Measurements from ENCODE around the gene KRT76. TPM values are rescaled to one million over a fixed set of nuclear protein-coding genes. Genes with fewer than 3 reads are reported as not detected.
"Not testable (repeated sequence)": the region's sequence is repeated elsewhere in the genome, so short reads cannot be mapped to it uniquely, and the experiment has no call there.

KRT76 gene
- total and polyA plus RNA-seq, 2 donors from 2014 or later, result not detected

DNA sequence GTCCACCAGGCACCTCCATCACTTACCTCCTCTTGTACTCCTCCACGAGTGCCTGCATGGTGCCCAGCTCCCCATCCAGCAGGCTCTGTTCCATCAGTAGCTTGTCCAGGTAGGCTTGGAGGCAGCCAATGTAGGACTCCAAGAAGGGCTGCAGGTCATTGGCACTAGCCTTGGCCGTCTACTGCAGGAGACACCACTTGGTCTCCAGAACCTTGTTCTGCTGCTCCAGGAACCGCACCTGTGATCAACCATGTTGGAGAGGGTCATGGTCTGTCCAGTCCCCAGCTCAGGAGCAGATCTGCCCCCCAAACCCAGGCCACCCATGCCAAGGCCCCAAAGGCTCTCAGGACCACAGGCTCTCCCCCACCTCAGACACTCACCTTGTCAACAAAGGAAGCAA, 23.9 kb downstream of the KRT76 start:
- DNase-seq (no peak), FAIRE-seq (no peak)
- Histone ChIP-seq H3K36me3 (ENCODE audit: control insufficient read depth in 2 of 3, insufficient read depth in 3 of 3, low read length in 3 of 3) (no peaks in the 10 kb centered on the region), H3K9ac (ENCODE audit: low read length in 3 of 3) (no peak overlapping the region), H3K4me3 (ENCODE audit: low read length in 3 of 3) (no peak overlapping the region), H3K27me3 (ENCODE audit: control insufficient read depth, insufficient read depth, low read length) (no peaks in the 10 kb centered on the region), H3K9me3 (ENCODE audit: control insufficient read depth in 2 of 3, insufficient read depth in 1 of 3, low read length in 3 of 3) (no peaks in the 10 kb centered on the region), H3K27ac (ENCODE audit: low read depth in 2 of 2, low read length in 2 of 2) (no peak overlapping the region), H3K4me1 (ENCODE audit: control insufficient read depth in 2 of 3, insufficient read depth in 2 of 3, low read depth in 1 of 3, low read length in 3 of 3) (peaks cover 0 to 7% (median 0%) of the 10 kb centered on the region in 3 donors)
- TF ChIP-seq, protein P1, sequence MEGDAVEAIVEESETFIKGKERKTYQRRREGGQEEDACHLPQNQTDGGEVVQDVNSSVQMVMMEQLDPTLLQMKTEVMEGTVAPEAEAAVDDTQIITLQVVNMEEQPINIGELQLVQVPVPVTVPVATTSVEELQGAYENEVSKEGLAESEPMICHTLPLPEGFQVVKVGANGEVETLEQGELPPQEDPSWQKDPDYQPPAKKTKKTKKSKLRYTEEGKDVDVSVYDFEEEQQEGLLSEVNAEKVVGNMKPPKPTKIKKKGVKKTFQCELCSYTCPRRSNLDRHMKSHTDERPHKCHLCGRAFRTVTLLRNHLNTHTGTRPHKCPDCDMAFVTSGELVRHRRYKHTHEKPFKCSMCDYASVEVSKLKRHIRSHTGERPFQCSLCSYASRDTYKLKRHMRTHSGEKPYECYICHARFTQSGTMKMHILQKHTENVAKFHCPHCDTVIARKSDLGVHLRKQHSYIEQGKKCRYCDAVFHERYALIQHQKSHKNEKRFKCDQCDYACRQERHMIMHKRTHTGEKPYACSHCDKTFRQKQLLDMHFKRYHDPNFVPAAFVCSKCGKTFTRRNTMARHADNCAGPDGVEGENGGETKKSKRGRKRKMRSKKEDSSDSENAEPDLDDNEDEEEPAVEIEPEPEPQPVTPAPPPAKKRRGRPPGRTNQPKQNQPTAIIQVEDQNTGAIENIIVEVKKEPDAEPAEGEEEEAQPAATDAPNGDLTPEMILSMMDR (IDR thresholded peaks at IDR 0.05; ENCODE audit: borderline replicate concordance, extremely low read depth, insufficient read depth), result no peak
- intact Hi-C loops (cut with DNase I), result no loop called here

DNA sequence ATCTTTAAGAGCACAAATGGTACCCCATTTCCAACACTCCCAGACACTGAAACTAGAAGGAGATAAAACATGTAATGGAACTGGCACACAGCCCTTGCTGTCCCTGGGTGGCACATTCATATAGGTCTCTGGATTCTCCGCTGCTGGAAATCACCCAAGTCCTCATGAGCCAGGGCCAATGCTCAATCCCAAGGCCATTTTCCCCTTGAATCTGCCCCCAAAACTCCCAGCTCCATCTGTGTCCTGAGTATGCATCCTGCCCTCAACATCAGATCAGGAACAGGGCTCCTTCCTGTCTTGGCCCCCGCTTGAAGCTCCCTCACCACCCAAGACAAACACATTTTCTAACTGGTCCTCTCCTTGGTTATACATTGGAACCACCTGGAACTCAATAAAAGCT, 24.6 kb downstream of the KRT76 start:
- intact Hi-C loops (cut with DNase I), result no loop called here
- Histone ChIP-seq H3K27me3 (ENCODE audit: control insufficient read depth, insufficient read depth, low read length) (no peaks in the 10 kb centered on the region), H3K9me3 (ENCODE audit: control insufficient read depth in 2 of 3, insufficient read depth in 1 of 3, low read length in 3 of 3) (no peaks in the 10 kb centered on the region), H3K4me1 (ENCODE audit: control insufficient read depth in 2 of 3, insufficient read depth in 2 of 3, low read depth in 1 of 3, low read length in 3 of 3) (peaks cover 0 to 7% (median 0%) of the 10 kb centered on the region in 3 donors), H3K27ac (ENCODE audit: low read depth in 2 of 2, low read length in 2 of 2) (no peak overlapping the region), H3K4me3 (ENCODE audit: low read length in 3 of 3) (no peak overlapping the region), H3K36me3 (ENCODE audit: control insufficient read depth in 2 of 3, insufficient read depth in 3 of 3, low read length in 3 of 3) (no peaks in the 10 kb centered on the region), H3K9ac (ENCODE audit: low read length in 3 of 3) (no peak overlapping the region)
- FAIRE-seq (no peak), DNase-seq (no peak)
- TF ChIP-seq, protein P1 (IDR thresholded peaks at IDR 0.05; ENCODE audit: borderline replicate concordance, extremely low read depth, insufficient read depth), result no peak

DNA sequence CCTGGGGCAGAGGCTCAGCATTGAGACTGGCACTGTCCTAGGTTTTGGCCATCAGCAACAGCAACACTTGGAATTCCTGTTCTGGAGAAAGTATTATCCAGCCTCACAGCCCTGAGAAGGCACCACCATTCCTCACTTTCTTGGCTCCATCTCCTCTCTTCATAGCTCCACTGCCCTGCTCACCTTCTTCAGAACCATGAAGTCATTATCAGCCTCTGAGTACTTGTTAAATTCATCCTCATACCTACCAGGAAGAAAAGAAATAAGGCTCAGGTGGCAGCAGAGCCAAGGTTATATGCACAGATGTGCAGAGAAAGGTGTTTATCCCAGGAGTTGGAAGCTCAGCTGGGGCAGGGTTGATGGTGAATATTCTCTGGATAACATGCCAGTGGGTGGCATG, 25.4 kb downstream of the KRT76 start:
- intact Hi-C loops (cut with DNase I), result no loop called here
- H3K4me1 ChIP-seq (ENCODE audit: control insufficient read depth in 2 of 3, insufficient read depth in 2 of 3, low read depth in 1 of 3, low read length in 3 of 3), result peaks cover 0 to 7% (median 0%) of the 10 kb centered on the region in 3 donors
- DNase-seq, result no peak
- no peaks in the 10 kb centered on the region for H3K9me3 ChIP-seq (ENCODE audit: control insufficient read depth in 2 of 3, insufficient read depth in 1 of 3, low read length in 3 of 3)
- FAIRE-seq, result no peak
- H3K9ac ChIP-seq (ENCODE audit: low read length in 3 of 3), result no peak overlapping the region
- H3K4me3 ChIP-seq (ENCODE audit: low read length in 3 of 3), result no peak overlapping the region
- TF ChIP-seq, protein P1 (IDR thresholded peaks at IDR 0.05; ENCODE audit: borderline replicate concordance, extremely low read depth, insufficient read depth), result no peak
- no peak overlapping the region for H3K27ac ChIP-seq (ENCODE audit: low read depth in 2 of 2, low read length in 2 of 2)
- no peaks in the 10 kb centered on the region for H3K36me3 ChIP-seq (ENCODE audit: control insufficient read depth in 2 of 3, insufficient read depth in 3 of 3, low read length in 3 of 3)
- H3K27me3 ChIP-seq (ENCODE audit: control insufficient read depth, insufficient read depth, low read length), result no peaks in the 10 kb centered on the region

DNA sequence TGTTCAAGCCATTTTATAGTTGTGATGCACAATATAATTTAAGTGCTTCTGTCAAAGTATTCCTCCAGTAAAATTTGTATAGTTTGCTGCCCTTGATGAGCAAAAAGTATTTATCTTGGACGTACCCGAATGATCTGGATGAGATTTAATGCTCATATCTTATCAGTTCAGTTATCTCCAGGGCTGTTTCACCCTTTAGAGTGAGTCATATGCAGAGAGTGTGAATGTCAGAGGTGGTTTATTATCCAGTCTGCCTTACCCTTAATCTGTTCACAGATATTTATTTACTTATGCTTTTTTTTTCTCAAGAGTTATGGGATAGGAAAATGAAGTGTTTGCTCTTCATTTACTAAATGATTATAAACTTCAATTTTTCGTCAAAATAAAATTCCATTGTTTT, 26.6 kb downstream of the KRT76 start:
- H3K4me1 ChIP-seq (ENCODE audit: control insufficient read depth in 2 of 3, insufficient read depth in 2 of 3, low read depth in 1 of 3, low read length in 3 of 3); intact Hi-C loops (cut with DNase I); H3K36me3 ChIP-seq (ENCODE audit: control insufficient read depth in 2 of 3, insufficient read depth in 3 of 3, low read length in 3 of 3); H3K27me3 ChIP-seq (ENCODE audit: control insufficient read depth, insufficient read depth, low read length); H3K27ac ChIP-seq (ENCODE audit: low read depth in 2 of 2, low read length in 2 of 2); H3K4me3 ChIP-seq (ENCODE audit: low read length in 3 of 3); DNase-seq; H3K9me3 ChIP-seq (ENCODE audit: control insufficient read depth in 2 of 3, insufficient read depth in 1 of 3, low read length in 3 of 3); FAIRE-seq; H3K9ac ChIP-seq (ENCODE audit: low read length in 3 of 3): not testable (repeated sequence)

Measured in kidney (tissue), 14 donors.